Osteoblast (primary cell): ENCODE measurements around the gene CCDC154. TPM values are rescaled to one million over a fixed set of nuclear protein-coding genes. Genes with fewer than 3 reads are reported as not detected.

ENCODE experiments used
- DNase-seq: peaks from one replicate; pipeline ENCODE4 v3.0.0; 2011; ENCODE audit warnings: low spot score, mixed read lengths; ENCODE audit not compliant: insufficient read length; ENCODE audit errors: missing footprints
- H2AFZ ChIP-seq: 2 replicates; pipeline ENCODE4 v1.6.0; 2011; ENCODE audit warnings: mild to moderate bottlenecking, low read length
- H3K27ac ChIP-seq: 2 replicates; pipeline ENCODE4 v1.5.1; 2011; ENCODE audit warnings: mild to moderate bottlenecking, low read depth, low read length, moderate library complexity
- H3K27me3 ChIP-seq: 2 replicates; pipeline ENCODE4 v1.6.0; 2012; ENCODE audit warnings: mild to moderate bottlenecking, control low read depth, inconsistent platforms, low read length, moderate library complexity; ENCODE audit not compliant: insufficient read depth
- H3K36me3 ChIP-seq: 2 replicates; pipeline ENCODE4 v1.5.1; 2011; ENCODE audit warnings: mild to moderate bottlenecking, low read length, control low read depth, moderate library complexity; ENCODE audit not compliant: insufficient read depth
- H3K4me1 ChIP-seq: 2 replicates; pipeline ENCODE4 v1.5.1; 2011; ENCODE audit warnings: mild to moderate bottlenecking, low read length, control low read depth, moderate library complexity; ENCODE audit not compliant: insufficient read depth
- H3K4me2 ChIP-seq: 2 replicates; pipeline ENCODE4 v1.6.0; 2011; ENCODE audit warnings: mild to moderate bottlenecking, low read length; ENCODE audit not compliant: insufficient read depth
- H3K4me3 ChIP-seq: fragments of 200-600 bp; sonication (generic); 3 replicates; pipeline ENCODE4 v1.5.1; 2012; ENCODE audit warnings: mild to moderate bottlenecking, low read length, inconsistent platforms; ENCODE audit not compliant: insufficient read depth
- H3K79me2 ChIP-seq: 2 replicates; pipeline ENCODE4 v1.6.0; 2012; ENCODE audit warnings: mild to moderate bottlenecking, low read length, control low read depth, inconsistent platforms; ENCODE audit not compliant: insufficient read depth
- H3K9me3 ChIP-seq: 2 replicates; pipeline ENCODE4 v1.5.1; 2011; ENCODE audit warnings: low read depth, low read length, control low read depth
- H4K20me1 ChIP-seq: 2 replicates; pipeline ENCODE4 v1.6.0; 2012; ENCODE audit warnings: mild to moderate bottlenecking, low read length, control low read depth; ENCODE audit not compliant: insufficient read depth
- total RNA-seq: library from RNA; depleted of rRNA; stranded (reverse); fragments of >200 nt; gene quantifications from 2 replicates; pipeline ENCODE4 v1.2.3, GENCODE V29; 2012
- TF ChIP-seq, protein P1 (sequence below): IDR thresholded peaks from 2 replicates; pipeline ENCODE4 v1.5.1; 2011; ENCODE audit warnings: mild to moderate bottlenecking, low read depth, low read length, moderate library complexity; ENCODE audit errors: extremely low read depth

CCDC154 gene
- total RNA-seq, 1 donor, result 0.36 TPM

DNA sequence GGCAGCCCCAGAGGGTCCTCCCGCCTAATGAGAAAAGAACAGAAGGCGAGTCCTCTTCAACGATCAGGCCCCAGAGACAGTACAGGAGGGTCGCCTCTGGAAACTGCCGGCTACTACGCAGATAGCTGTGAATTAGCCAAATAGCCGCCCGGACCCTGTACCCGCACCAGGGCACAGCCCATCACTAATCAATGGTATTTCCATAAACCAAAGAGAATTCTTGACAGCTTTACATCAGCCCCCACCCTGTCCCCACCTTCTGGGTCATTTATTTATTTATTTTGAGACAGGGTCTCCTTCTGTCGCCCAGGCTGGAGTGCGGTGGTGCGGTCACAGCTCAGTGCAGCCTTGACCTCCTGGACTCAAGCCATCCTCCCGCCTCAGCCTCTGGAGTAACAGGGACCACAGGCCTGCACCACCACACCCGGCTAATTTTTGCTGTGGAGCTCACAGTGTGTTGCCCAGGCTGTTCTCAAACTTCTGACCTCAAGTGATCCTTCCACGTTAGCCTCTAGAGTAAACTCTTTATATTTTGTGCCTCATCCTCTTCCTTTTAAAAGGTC is 31.3 kb upstream of the CCDC154 start:
- Histone ChIP-seq H3K27ac (peak overlapping the region; percentile 75), H3K9me3 (peaks cover 5% of the 10 kb centered on the region), H3K36me3 (no peaks in the 10 kb centered on the region), H3K4me3 (peak overlapping the region; percentile 82), H4K20me1 (no peaks in the 10 kb centered on the region), H3K27me3 (no peaks in the 10 kb centered on the region), H3K4me2 (peak overlapping the region; percentile 98), H3K79me2 (peaks cover 46% of the 10 kb centered on the region), H3K4me1 (peaks cover 20% of the 10 kb centered on the region), H2AFZ (peak overlapping the region; percentile 93)
- TF ChIP-seq, protein P1, sequence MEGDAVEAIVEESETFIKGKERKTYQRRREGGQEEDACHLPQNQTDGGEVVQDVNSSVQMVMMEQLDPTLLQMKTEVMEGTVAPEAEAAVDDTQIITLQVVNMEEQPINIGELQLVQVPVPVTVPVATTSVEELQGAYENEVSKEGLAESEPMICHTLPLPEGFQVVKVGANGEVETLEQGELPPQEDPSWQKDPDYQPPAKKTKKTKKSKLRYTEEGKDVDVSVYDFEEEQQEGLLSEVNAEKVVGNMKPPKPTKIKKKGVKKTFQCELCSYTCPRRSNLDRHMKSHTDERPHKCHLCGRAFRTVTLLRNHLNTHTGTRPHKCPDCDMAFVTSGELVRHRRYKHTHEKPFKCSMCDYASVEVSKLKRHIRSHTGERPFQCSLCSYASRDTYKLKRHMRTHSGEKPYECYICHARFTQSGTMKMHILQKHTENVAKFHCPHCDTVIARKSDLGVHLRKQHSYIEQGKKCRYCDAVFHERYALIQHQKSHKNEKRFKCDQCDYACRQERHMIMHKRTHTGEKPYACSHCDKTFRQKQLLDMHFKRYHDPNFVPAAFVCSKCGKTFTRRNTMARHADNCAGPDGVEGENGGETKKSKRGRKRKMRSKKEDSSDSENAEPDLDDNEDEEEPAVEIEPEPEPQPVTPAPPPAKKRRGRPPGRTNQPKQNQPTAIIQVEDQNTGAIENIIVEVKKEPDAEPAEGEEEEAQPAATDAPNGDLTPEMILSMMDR, result no peak
- DNase-seq, result no peak

DNA sequence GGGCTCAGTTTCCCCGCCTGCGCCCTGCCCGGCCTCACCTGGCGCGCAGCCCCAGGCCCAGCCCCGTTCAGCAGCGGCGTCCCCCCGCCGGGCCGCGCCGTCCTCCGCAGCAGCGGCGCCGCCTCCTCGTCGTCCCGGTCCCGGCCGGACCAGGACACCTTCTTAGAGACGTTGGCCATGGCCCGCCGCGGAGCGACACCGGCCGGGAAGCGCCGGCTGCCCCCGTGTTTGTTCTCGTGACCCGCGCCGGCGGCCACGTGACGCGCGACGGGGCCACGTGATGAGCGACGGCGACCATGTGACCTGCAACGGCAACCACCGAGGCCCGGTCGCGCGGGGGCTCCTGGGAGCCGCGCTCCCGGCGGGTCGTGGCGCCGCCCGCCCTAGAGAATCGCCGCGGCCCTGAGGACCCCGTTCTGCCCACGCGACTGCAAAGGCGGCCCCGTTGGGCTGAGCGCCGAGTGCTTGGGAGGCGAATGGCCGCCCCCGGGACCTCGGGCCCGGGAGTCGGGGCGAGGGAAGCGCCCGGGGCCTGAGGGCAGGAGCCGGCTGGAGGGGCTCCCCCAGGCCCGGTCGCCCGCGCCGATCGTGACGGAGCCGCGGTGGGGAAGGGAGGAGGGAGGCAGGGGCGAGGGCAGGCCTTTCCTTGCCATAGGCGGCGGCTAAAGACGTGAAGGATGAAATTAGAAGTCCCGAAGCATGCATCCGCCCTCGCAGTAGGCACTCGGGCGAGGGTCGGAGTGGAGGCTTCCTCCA is 30.6 kb upstream of the CCDC154 start, which contains the start of gene CLCN7:
TSS of gene CLCN7 (minus strand) at position 233 of the 756 bp plus-strand sequence. CDS start at position 179, 54 bp downstream.
- Histone ChIP-seq H2AFZ (peak within 1 kb of the TSS; percentile 93), H4K20me1 (peaks cover 4% of the 10 kb centered on the region), H3K27me3 (no peaks in the 10 kb centered on the region), H3K4me2 (peak within 1 kb of the TSS; percentile 98), H3K4me1 (peaks cover 27% of the 10 kb centered on the region), H3K9me3 (peaks cover 5% of the 10 kb centered on the region), H3K4me3 (peak within 1 kb of the TSS; percentile 82), H3K27ac (peak within 1 kb of the TSS; percentile 75), H3K36me3 (no peaks in the 10 kb centered on the region), H3K79me2 (peaks cover 53% of the 10 kb centered on the region)
- TF ChIP-seq, protein P1, result no peak
- DNase-seq, result peak; percentile 100

DNA sequence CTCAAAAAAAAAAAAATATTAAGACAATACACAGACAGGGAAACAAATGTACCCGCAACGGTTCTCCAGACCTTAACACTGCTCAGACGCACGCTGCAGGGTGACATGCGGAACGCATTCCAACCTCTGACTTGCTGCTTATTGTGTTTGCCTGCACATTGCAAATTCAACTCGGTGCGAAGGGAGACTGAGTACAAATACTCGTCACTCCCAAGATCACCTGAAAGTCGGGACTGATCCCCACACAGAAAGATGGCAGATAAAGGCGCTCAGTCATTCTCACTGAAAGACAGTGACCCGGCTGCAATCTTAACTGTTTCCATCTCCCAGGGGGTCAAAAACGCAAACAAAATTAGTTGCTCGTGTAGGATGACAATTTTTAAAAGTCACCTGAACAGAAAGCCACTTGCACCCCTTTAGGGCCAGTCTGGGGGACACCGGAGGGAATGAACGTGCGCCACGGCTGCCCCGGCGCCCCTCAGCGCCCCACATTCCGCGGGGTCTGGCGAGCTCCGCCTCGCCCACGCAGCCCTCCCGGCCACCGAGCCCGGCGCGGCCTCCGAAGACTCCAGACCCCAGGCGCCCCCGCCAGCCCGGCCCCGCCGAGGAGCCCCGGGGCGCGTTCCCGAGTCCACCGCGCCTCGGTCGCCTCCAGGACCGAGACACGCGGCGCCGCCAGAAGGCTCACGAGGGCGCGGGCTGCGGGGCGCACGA is 29.9 kb upstream of the CCDC154 start:
- H3K27ac ChIP-seq, result peak overlapping the region; percentile 75

More for the DNA sequence above, 29.9 kb upstream of the CCDC154 start:
- Histone ChIP-seq H3K79me2 (peaks cover 60% of the 10 kb centered on the region), H3K36me3 (no peaks in the 10 kb centered on the region), H3K9me3 (peaks cover 5% of the 10 kb centered on the region), H3K4me3 (peak overlapping the region; percentile 82), H2AFZ (peak overlapping the region; percentile 77), H3K4me2 (peak overlapping the region; percentile 98), H4K20me1 (peaks cover 4% of the 10 kb centered on the region), H3K27me3 (no peaks in the 10 kb centered on the region), H3K4me1 (peaks cover 28% of the 10 kb centered on the region)
- DNase-seq, result peak; percentile 92
- TF ChIP-seq, protein P1, result no peak
